ENCODE results near the gene DGKB.

DGKB gene

GRCh38 chr7:14309432-14309831 lies 593.1 kb downstream of the DGKB start:
- no peak for DNase-seq (ENCODE audit: low spot score)
- Histone ChIP-seq H3K4me1 (ENCODE audit: insufficient read depth, poor library complexity, severe bottlenecking) (no peaks in the 10 kb centered on the region), H3K4me3 (ENCODE audit: severe bottlenecking) (no peak overlapping the region), H3K36me3 (ENCODE audit: low read depth) (no peaks in the 10 kb centered on the region), H3K9me3 (ENCODE audit: severe bottlenecking) (no peaks in the 10 kb centered on the region), H3K27ac (ENCODE audit: poor library complexity, severe bottlenecking) (no peak overlapping the region), H3K27me3 (ENCODE audit: insufficient read depth, poor library complexity, severe bottlenecking) (no peaks in the 10 kb centered on the region)
- no peak for TF ChIP-seq CTCF (IDR thresholded peaks at IDR 0.05; ENCODE audit: poor library complexity, severe bottlenecking)
- no peak for ATAC-seq (ENCODE audit: low read depth)

GRCh38 chr7:14305233-14305866 lies 597.2 kb downstream of the DGKB start:
- no peaks in the 10 kb centered on the region for H3K27me3 ChIP-seq (ENCODE audit: insufficient read depth, poor library complexity, severe bottlenecking)
- no peaks in the 10 kb centered on the region for H3K9me3 ChIP-seq (ENCODE audit: severe bottlenecking)
- no peak for TF ChIP-seq CTCF (IDR thresholded peaks at IDR 0.05; ENCODE audit: poor library complexity, severe bottlenecking)
- ATAC-seq (ENCODE audit: low read depth): no peak
- H3K4me3 ChIP-seq (ENCODE audit: severe bottlenecking): no peak overlapping the region
- no peak overlapping the region for H3K27ac ChIP-seq (ENCODE audit: poor library complexity, severe bottlenecking)
- H3K36me3 ChIP-seq (ENCODE audit: low read depth): no peaks in the 10 kb centered on the region
- H3K4me1 ChIP-seq (ENCODE audit: insufficient read depth, poor library complexity, severe bottlenecking): no peaks in the 10 kb centered on the region
- DNase-seq (ENCODE audit: low spot score): no peak

- H3K36me3 ChIP-seq (ENCODE audit: low read depth): no peaks in the 10 kb centered on the region
- no peaks in the 10 kb centered on the region for H3K27me3 ChIP-seq (ENCODE audit: insufficient read depth, poor library complexity, severe bottlenecking)
- DNase-seq (ENCODE audit: low spot score) (no peak), ATAC-seq (ENCODE audit: low read depth) (no peak)
- no peaks in the 10 kb centered on the region for H3K9me3 ChIP-seq (ENCODE audit: severe bottlenecking)
- no peak for TF ChIP-seq CTCF (IDR thresholded peaks at IDR 0.05; ENCODE audit: poor library complexity, severe bottlenecking)
- H3K4me1 ChIP-seq (ENCODE audit: insufficient read depth, poor library complexity, severe bottlenecking): no peaks in the 10 kb centered on the region
- no peak overlapping the region for H3K27ac ChIP-seq (ENCODE audit: poor library complexity, severe bottlenecking)
- no peak overlapping the region for H3K4me3 ChIP-seq (ENCODE audit: severe bottlenecking)
Measured at GRCh38 chr7:14303536-14303935, 599.0 kb downstream of the DGKB start.

GRCh38 chr7:14294637-14295036 lies 607.9 kb downstream of the DGKB start:
- Histone ChIP-seq H3K27ac (ENCODE audit: poor library complexity, severe bottlenecking) (no peak overlapping the region), H3K9me3 (ENCODE audit: severe bottlenecking) (no peaks in the 10 kb centered on the region), H3K4me3 (ENCODE audit: severe bottlenecking) (no peak overlapping the region), H3K36me3 (ENCODE audit: low read depth) (no peaks in the 10 kb centered on the region), H3K27me3 (ENCODE audit: insufficient read depth, poor library complexity, severe bottlenecking) (no peaks in the 10 kb centered on the region), H3K4me1 (ENCODE audit: insufficient read depth, poor library complexity, severe bottlenecking) (no peaks in the 10 kb centered on the region)
- no peak for ATAC-seq (ENCODE audit: low read depth)
- TF ChIP-seq CTCF (IDR thresholded peaks at IDR 0.05; ENCODE audit: poor library complexity, severe bottlenecking): no peak
- no peak for DNase-seq (ENCODE audit: low spot score)

GRCh38 chr7:14293434-14293833 lies 609.1 kb downstream of the DGKB start:
- no peaks in the 10 kb centered on the region for H3K4me1 ChIP-seq (ENCODE audit: insufficient read depth, poor library complexity, severe bottlenecking)
- no peak overlapping the region for H3K27ac ChIP-seq (ENCODE audit: poor library complexity, severe bottlenecking)
- no peak overlapping the region for H3K4me3 ChIP-seq (ENCODE audit: severe bottlenecking)
- ATAC-seq (ENCODE audit: low read depth) (no peak), DNase-seq (ENCODE audit: low spot score) (no peak)
- no peaks in the 10 kb centered on the region for H3K27me3 ChIP-seq (ENCODE audit: insufficient read depth, poor library complexity, severe bottlenecking)
- no peak for TF ChIP-seq CTCF (IDR thresholded peaks at IDR 0.05; ENCODE audit: poor library complexity, severe bottlenecking)
- H3K36me3 ChIP-seq (ENCODE audit: low read depth): no peaks in the 10 kb centered on the region
- H3K9me3 ChIP-seq (ENCODE audit: severe bottlenecking): no peaks in the 10 kb centered on the region

Measured in RWPE2 (cell line).